ENCODE results near the gene NUDT16. TPM values are rescaled to one million over a fixed set of nuclear protein-coding genes. Genes with fewer than 3 reads are reported as not detected.

NUDT16 gene
- total RNA-seq, 1 donor from 2014 or later = 30.3 TPM

DNA sequence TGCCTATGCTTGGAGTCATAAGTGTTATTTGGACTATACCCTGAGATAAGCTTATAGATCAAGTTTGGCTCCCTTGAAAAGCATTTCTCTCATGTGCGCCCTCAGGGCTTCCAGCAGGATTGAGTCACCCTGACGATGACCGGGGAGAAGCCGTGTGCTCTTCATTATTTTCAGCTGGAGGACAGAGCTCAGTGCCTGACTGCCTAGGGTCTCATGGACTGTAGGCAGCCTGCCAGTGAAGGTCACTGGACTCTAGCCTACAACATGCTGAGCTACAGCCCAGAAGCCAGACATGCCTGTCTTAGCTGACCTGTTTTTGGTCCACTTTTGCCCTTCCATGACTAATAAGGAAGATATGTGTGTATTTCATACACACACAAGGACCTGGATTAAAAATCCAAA, 31.6 kb upstream of the NUDT16 start:
- Mint-ChIP-seq H3K27ac (ENCODE audit: unreplicated experiment) (no peak overlapping the region), H3K4me1 (peaks cover 6% of the 10 kb centered on the region), H3K36me3 (ENCODE audit: low read depth) (no peaks in the 10 kb centered on the region), H3K27me3 (ENCODE audit: low read depth) (no peaks in the 10 kb centered on the region), H3K9me3 (peaks cover 3% of the 10 kb centered on the region), H3K4me3 (no peak overlapping the region)
- no peak for DNase-seq (ENCODE audit: low read depth, low spot score)
- no peak for TF ChIP-seq CTCF (conservative IDR thresholded peaks at IDR 0.05)

- H3K4me1 Mint-ChIP-seq = peaks cover 6% of the 10 kb centered on the region
- DNase-seq (ENCODE audit: low read depth, low spot score) = no peak
- H3K27ac Mint-ChIP-seq (ENCODE audit: unreplicated experiment) = no peak overlapping the region
- no peak overlapping the region for H3K4me3 Mint-ChIP-seq
- no peaks in the 10 kb centered on the region for H3K36me3 Mint-ChIP-seq (ENCODE audit: low read depth)
- TF ChIP-seq CTCF (conservative IDR thresholded peaks at IDR 0.05) = no peak
- H3K27me3 Mint-ChIP-seq (ENCODE audit: low read depth) = no peaks in the 10 kb centered on the region
- H3K9me3 Mint-ChIP-seq = peaks cover 2% of the 10 kb centered on the region
These were observed 31.1 kb upstream of the NUDT16 start for GRCh38 chr3:131350506-131350905.

- Mint-ChIP-seq H3K4me1 (peaks cover 6% of the 10 kb centered on the region), H3K36me3 (ENCODE audit: low read depth) (no peaks in the 10 kb centered on the region), H3K9me3 (no peaks in the 10 kb centered on the region), H3K27me3 (ENCODE audit: low read depth) (peaks cover 4% of the 10 kb centered on the region), H3K27ac (ENCODE audit: unreplicated experiment) (no peak overlapping the region), H3K4me3 (no peak overlapping the region)
- no peak for TF ChIP-seq CTCF (conservative IDR thresholded peaks at IDR 0.05)
- DNase-seq (ENCODE audit: low read depth, low spot score) = no peak
These were observed 28.3 kb upstream of the NUDT16 start for GRCh38 chr3:131353016-131353877.

DNA sequence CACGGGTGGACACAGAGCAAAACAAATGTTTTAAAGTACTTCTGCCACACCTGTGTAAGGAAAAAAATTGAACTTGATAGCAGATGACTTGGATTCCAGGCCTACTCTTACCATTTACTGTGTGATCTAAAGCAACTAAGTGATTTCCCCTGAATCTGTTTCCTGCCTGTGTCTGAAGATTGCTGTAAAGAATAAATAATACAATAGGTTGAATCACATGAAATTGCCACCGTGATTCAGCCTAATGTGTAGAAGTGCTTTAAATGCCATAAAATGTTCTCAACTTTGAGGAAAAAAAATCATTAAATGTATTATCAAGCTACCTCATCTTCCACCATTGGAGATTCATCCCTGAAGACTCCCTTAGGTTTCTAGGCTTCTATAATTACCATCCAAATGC, 27.6 kb upstream of the NUDT16 start:
- Mint-ChIP-seq H3K36me3 (ENCODE audit: low read depth) (no peaks in the 10 kb centered on the region), H3K27ac (ENCODE audit: unreplicated experiment) (no peak overlapping the region), H3K4me3 (no peak overlapping the region), H3K4me1 (peaks cover 4% of the 10 kb centered on the region), H3K27me3 (ENCODE audit: low read depth) (peaks cover 4% of the 10 kb centered on the region), H3K9me3 (no peaks in the 10 kb centered on the region)
- DNase-seq (ENCODE audit: low read depth, low spot score) = no peak
- no peak for TF ChIP-seq CTCF (conservative IDR thresholded peaks at IDR 0.05)

DNA sequence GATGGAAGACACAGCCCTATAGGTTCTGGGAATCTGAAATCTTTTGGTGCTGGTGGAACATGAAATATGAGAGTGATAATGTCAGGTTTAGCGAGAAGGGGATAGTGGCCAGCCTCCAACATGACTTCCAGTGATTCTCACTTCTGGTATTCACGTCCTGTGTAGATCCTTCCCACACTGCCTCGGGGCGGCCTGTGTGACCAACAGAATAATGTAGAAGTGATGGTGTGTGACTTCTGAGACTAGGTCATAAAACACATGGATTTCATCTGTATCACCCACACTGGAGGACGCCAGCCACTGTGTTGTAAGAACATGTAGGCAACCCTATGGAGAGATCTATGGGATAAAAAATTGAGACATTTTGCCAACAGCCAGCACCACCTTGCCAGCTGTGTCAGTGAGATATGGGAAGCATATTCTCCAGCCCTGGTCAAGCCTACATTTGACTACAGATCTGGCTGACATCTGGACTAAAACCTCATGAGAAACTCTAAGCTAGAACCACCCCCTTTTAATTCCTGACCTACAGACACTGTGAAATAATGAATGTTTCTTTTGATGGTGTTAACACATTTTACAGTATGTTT, 25.5 kb upstream of the NUDT16 start:
- Mint-ChIP-seq H3K4me3 (no peak overlapping the region), H3K27ac (ENCODE audit: unreplicated experiment) (peak overlapping the region; percentile 2), H3K36me3 (ENCODE audit: low read depth) (no peaks in the 10 kb centered on the region), H3K9me3 (no peaks in the 10 kb centered on the region), H3K27me3 (ENCODE audit: low read depth) (peaks cover 6% of the 10 kb centered on the region), H3K4me1 (no peaks in the 10 kb centered on the region)
- TF ChIP-seq CTCF (conservative IDR thresholded peaks at IDR 0.05) = no peak
- DNase-seq (ENCODE audit: low read depth, low spot score) = no peak
